Activated naive CD8-positive, alpha-beta T cell treated with anti-CD3 and anti-CD28 coated beads, Interleukin-2, amount 10 ng/mL, durations not matched to agents 7 days and 5 days (primary cell): ENCODE data around the gene ASB4. TPM values are rescaled to one million over a fixed set of nuclear protein-coding genes. Genes with fewer than 3 reads are reported as not detected.

Experiments used
- ATAC-seq: fragments of 150-1000 bp; cut with Tn5 transposase; one replicate; pipeline ENCODE4 v1.10.0; 2021; ENCODE audit warnings: low read depth, moderate library complexity
- POLR2A ChIA-PET: fragments of 350-600 bp; sonication (Branson Sonifier 250); formaldehyde crosslinking; loops from one replicate; lab custom pipeline; 2021; ENCODE audit warnings: antibody characterized with exemption; lab: Charles Lee
- DNase-seq: peaks from one replicate; pipeline ENCODE4 v3.0.0; 2021
- H3K27ac Mint-ChIP-seq: one replicate; pipeline ENCODE4 v1.8.0; 2022; ENCODE audit warnings: mild to moderate bottlenecking, mixed read lengths
- H3K27me3 Mint-ChIP-seq: one replicate; pipeline ENCODE4 v1.8.0; 2022; ENCODE audit warnings: mild to moderate bottlenecking, moderate library complexity, mixed read lengths
- H3K36me3 Mint-ChIP-seq: one replicate; pipeline ENCODE4 v1.8.0; 2021; ENCODE audit warnings: mild to moderate bottlenecking, mixed read lengths
- H3K4me1 Mint-ChIP-seq: one replicate; pipeline ENCODE4 v1.8.0; 2021; ENCODE audit warnings: mixed read lengths
- H3K4me3 Mint-ChIP-seq: one replicate; pipeline ENCODE4 v1.8.0; 2022; ENCODE audit warnings: mild to moderate bottlenecking, moderate library complexity, mixed read lengths
- H3K9me3 Mint-ChIP-seq: one replicate; pipeline ENCODE4 v1.8.0; 2021; ENCODE audit warnings: mixed read lengths
- total RNA-seq, 2 experiments: library from RNA; stranded (reverse); gene quantifications; one replicate each; pipeline ENCODE4 v1.2.3, GENCODE V29; 2021

ASB4 gene
- total RNA-seq, 2 experiments from 2014 or later = not detected

GRCh38 chr7:95471071-95471470 lies 14.7 kb upstream of the ASB4 start:
- DNase-seq (no peak), ATAC-seq (no peak)
- no peak overlapping the region for H3K4me3 Mint-ChIP-seq
- H3K9me3 Mint-ChIP-seq = no peaks in the 10 kb centered on the region
- H3K36me3 Mint-ChIP-seq = no peaks in the 10 kb centered on the region
- no peak overlapping the region for H3K27ac Mint-ChIP-seq
- POLR2A ChIA-PET = no interaction called here
- no peaks in the 10 kb centered on the region for H3K27me3 Mint-ChIP-seq
- H3K4me1 Mint-ChIP-seq = peaks cover 9% of the 10 kb centered on the region

- H3K4me3 Mint-ChIP-seq = no peak overlapping the region
- H3K27me3 Mint-ChIP-seq = no peaks in the 10 kb centered on the region
Observed at GRCh38 chr7:95472581-95473161, 13.1 kb upstream of the ASB4 start.

GRCh38 chr7:95473276-95473985 lies 12.3 kb upstream of the ASB4 start:
- peaks cover 9% of the 10 kb centered on the region for H3K4me1 Mint-ChIP-seq
- H3K36me3 Mint-ChIP-seq = no peaks in the 10 kb centered on the region
- DNase-seq = no peak
- no peak overlapping the region for H3K4me3 Mint-ChIP-seq
- no peaks in the 10 kb centered on the region for H3K9me3 Mint-ChIP-seq
- POLR2A ChIA-PET = no interaction called here
- peaks cover 4% of the 10 kb centered on the region for H3K27me3 Mint-ChIP-seq
- ATAC-seq = no peak
- H3K27ac Mint-ChIP-seq = no peak overlapping the region

More at GRCh38 chr7:95472581-95473161, 13.1 kb upstream of the ASB4 start:
- POLR2A ChIA-PET = no interaction called here
- Mint-ChIP-seq H3K36me3 (no peaks in the 10 kb centered on the region), H3K4me1 (peaks cover 9% of the 10 kb centered on the region), H3K9me3 (no peaks in the 10 kb centered on the region), H3K27ac (no peak overlapping the region)
- DNase-seq = no peak
- ATAC-seq = no peak

GRCh38 chr7:95476072-95476847 lies 9.5 kb upstream of the ASB4 start:
- peaks cover 4% of the 10 kb centered on the region for H3K27me3 Mint-ChIP-seq
- POLR2A ChIA-PET = interaction anchor here (1.0 kb wide), 1 partner anchor 1027 kb away, joined by 5 read pairs; no protein-coding TSS in a partner anchor
- no peak overlapping the region for H3K4me3 Mint-ChIP-seq
- H3K27ac Mint-ChIP-seq = no peak overlapping the region
- peaks cover under 1% of the 10 kb centered on the region for H3K4me1 Mint-ChIP-seq
- DNase-seq (no peak), ATAC-seq (no peak)
- H3K36me3 Mint-ChIP-seq = no peaks in the 10 kb centered on the region
- no peaks in the 10 kb centered on the region for H3K9me3 Mint-ChIP-seq

DNA sequence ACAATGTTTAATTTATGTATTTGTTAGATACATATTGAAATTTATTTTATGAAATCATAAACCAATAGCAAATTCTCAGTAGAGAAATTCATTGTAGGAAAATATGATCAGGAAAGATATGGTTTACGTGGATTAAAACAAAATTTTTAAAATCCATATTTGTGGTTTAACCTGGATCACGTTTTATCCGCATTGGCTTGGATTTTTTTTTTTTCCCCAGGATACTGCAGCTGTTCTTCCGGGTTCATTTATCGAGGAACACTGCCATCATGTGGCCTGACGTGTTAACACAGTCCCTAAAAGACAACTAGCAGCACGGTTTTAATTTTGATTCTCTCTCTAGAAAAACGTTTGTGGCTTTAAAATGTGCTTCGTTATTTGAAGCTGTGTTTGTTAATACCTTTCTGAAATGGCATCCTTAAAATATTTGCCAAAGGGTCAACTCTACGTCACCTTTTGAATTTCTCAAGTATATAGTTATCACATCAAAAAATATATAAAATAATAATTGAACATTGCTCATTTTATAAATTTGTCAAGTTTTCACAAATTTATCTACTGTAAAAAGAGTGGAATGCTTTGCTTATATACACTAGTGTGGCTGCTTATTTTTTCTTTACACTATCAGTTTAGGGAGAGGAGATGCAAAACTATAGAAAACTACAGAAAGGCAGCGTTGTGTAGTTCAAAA lies 8.7 kb upstream of the ASB4 start:
- no peak overlapping the region for H3K4me3 Mint-ChIP-seq

DNA sequence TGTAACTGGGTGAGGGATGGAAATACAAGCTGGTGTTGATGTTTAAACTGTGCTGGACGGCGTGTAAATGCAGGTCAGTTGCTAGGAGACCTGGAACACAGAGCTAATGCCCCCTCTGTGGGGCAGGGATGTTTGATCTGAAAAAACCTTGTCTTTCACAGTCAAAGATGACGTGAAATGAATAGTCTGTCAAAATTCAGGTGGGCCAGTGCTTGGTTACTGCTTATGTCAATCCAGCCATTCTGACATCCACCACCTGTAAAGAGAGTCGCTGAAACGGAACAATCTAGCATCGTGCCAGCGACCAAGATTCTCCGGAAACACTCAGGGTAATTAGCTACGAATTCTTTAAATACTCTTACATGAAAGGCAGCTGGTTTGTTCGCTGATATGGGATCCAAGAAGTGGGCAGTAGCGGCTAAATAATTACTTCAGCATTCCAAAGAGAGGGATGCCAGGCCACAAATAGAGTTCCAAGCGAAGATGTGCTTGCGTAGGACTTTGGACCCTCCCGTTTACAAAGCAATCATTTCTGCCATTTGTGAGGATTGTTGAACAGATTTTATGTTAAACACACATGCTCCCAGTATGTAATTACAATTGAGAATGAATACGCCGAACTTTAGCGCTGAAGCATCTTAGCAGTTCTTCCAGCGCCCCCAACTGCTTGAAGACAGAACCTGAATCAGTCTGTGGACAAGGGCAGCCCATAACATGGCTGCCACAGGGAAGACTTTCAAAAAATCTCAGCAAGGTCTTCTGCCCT lies 7.3 kb upstream of the ASB4 start:
- Mint-ChIP-seq H3K27ac (no peak overlapping the region), H3K36me3 (no peaks in the 10 kb centered on the region), H3K4me3 (no peak overlapping the region), H3K4me1 (no peaks in the 10 kb centered on the region), H3K9me3 (no peaks in the 10 kb centered on the region), H3K27me3 (peaks cover 6% of the 10 kb centered on the region)
- POLR2A ChIA-PET = interaction anchor here (0.7 kb wide), 1 partner anchor 32 kb away, joined by 3 read pairs; no protein-coding TSS in a partner anchor
- DNase-seq (no peak), ATAC-seq (no peak)

More for the DNA sequence above, 8.7 kb upstream of the ASB4 start:
- H3K27me3 Mint-ChIP-seq = peaks cover 4% of the 10 kb centered on the region
- no peak overlapping the region for H3K27ac Mint-ChIP-seq
- H3K4me1 Mint-ChIP-seq = no peaks in the 10 kb centered on the region
- no peak for ATAC-seq
- no peaks in the 10 kb centered on the region for H3K9me3 Mint-ChIP-seq
- H3K36me3 Mint-ChIP-seq = no peaks in the 10 kb centered on the region
- POLR2A ChIA-PET = interaction anchor here (1.0 kb wide), 1 partner anchor 1028 kb away, joined by 5 read pairs; no protein-coding TSS in a partner anchor
- DNase-seq = no peak

GRCh38 chr7:95479992-95480624 lies 5.6 kb upstream of the ASB4 start:
- peaks cover 6% of the 10 kb centered on the region for H3K27me3 Mint-ChIP-seq
- no peak overlapping the region for H3K4me3 Mint-ChIP-seq
- no peak overlapping the region for H3K27ac Mint-ChIP-seq
- no peaks in the 10 kb centered on the region for H3K36me3 Mint-ChIP-seq
- no peak for ATAC-seq
- DNase-seq = no peak
- no peaks in the 10 kb centered on the region for H3K9me3 Mint-ChIP-seq
- POLR2A ChIA-PET = no interaction called here
- H3K4me1 Mint-ChIP-seq = no peaks in the 10 kb centered on the region

DNA sequence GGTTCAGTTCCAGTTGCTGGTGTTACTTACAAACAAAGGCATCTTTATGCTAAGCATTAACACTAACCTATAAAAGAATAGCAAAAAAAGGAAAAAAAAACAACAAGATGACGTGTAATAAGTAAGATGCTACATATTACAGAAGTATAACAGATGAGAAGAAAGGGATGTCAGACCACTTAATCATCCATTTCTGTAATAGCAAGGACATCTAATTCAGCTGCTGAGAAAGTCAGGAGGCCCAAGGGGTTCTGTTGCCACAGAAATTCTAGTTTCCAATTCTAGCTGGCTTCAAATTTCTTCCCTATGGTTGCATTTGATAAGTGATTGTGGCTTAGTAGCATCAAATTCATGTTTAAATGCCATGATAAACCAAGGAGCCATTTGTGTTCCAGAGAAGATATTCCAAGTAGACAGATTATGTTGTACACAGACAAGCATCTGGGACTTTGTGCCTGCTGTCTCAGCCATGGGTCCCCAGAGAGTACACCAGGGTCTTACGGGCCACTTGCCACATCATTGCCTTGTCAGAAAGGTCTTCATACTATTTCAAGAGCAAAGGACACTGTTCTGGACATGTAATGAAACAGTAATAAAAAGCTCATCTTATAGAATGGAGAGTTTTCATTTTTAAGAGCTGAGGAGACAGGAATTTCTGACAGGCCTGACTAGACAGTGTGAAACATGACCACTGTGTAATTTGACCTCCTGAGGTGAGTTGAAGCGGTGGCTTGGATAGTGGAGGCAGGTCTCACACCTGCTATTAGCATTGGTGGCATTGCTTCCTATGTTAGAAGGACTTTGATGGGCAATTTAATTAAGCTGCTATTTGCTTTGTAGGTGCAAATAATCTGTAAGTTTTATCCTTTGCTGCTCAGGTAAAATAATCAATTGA lies 4.2 kb upstream of the ASB4 start:
- Mint-ChIP-seq H3K36me3 (no peaks in the 10 kb centered on the region), H3K4me3 (no peak overlapping the region), H3K9me3 (no peaks in the 10 kb centered on the region), H3K4me1 (no peaks in the 10 kb centered on the region), H3K27me3 (peaks cover 6% of the 10 kb centered on the region), H3K27ac (no peak overlapping the region)
- ATAC-seq (no peak), DNase-seq (no peak)
- POLR2A ChIA-PET = no interaction called here

DNA sequence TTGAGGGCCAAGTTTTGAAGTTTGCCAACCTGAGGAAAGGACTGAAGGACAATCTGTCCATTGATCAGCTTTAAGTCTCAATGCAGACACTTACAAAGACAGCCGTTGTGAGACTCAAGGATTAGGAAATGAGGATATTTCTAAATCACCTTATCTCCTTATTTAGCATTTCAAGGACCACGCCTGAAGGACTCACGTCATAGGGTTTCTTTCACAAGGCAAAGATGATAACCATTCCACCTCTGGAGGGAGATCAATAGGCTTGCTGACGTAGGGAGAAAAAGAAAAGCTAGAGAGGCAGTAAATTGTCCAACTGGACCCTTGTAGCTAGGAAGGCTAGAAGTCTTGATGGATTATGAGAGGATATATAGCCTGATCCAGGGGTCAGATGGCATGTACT lies 3.3 kb upstream of the ASB4 start:
- H3K4me1 Mint-ChIP-seq = no peaks in the 10 kb centered on the region
- no peak overlapping the region for H3K27ac Mint-ChIP-seq
- H3K27me3 Mint-ChIP-seq = peaks cover 6% of the 10 kb centered on the region
- H3K36me3 Mint-ChIP-seq = no peaks in the 10 kb centered on the region
- ATAC-seq (no peak), DNase-seq (no peak)
- POLR2A ChIA-PET = no interaction called here
- H3K9me3 Mint-ChIP-seq = no peaks in the 10 kb centered on the region
- no peak overlapping the region for H3K4me3 Mint-ChIP-seq

DNA sequence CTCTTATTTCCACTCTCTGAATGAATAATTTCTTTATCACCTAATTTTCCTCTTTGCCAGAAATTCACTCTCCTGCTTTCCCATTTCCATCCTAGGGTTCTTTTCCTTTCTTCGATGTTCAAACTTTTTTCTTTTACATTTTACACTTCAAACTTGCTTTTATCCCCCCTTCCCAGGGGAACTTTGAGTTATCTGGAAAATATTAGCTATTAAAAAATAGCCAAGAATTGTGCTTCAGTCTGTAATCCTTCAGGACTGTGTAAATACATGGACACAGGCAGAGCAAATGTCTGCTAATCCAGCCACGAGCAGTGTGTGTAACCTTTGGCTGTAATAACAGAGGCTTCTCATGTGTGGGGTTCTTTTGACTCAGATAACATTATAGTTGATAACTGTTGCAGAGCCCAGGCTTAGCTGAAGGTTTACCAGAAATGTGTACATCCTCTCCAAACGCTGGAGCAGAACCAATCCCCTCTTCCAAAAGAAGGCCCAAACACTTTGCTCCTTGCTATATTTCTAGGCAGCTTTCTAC lies 4.6 kb downstream of the ASB4 start:
- Mint-ChIP-seq H3K27me3 (peaks cover 18% of the 10 kb centered on the region), H3K4me3 (no peak overlapping the region), H3K4me1 (no peaks in the 10 kb centered on the region), H3K36me3 (no peaks in the 10 kb centered on the region), H3K9me3 (no peaks in the 10 kb centered on the region), H3K27ac (no peak overlapping the region)
- POLR2A ChIA-PET = no interaction called here
- DNase-seq (no peak), ATAC-seq (no peak)

- no peak overlapping the region for H3K27ac Mint-ChIP-seq
- no peaks in the 10 kb centered on the region for H3K4me1 Mint-ChIP-seq
- DNase-seq (no peak), ATAC-seq (no peak)
- H3K36me3 Mint-ChIP-seq = no peaks in the 10 kb centered on the region
- H3K9me3 Mint-ChIP-seq = no peaks in the 10 kb centered on the region
- POLR2A ChIA-PET = no interaction called here
- H3K27me3 Mint-ChIP-seq = peaks cover 18% of the 10 kb centered on the region
- H3K4me3 Mint-ChIP-seq = no peak overlapping the region
Observed at GRCh38 chr7:95491201-95491600, 5.5 kb downstream of the ASB4 start.
